ENCODE measurements around the gene FAM241A. TPM values are rescaled to one million over a fixed set of nuclear protein-coding genes. Genes with fewer than 3 reads are reported as not detected.

FAM241A gene
- 1 to 10 TPM; 3.2 to 7.5 TPM for total RNA-seq

- peak; percentile 91 for ATAC-seq (ENCODE audit: insufficient number of reproducible peaks, low FRiP score, low read depth)
- H3K4me1 ChIP-seq (ENCODE audit: control insufficient read depth in 1 of 2, low read depth in 2 of 2) = peaks cover 3 to 14% of the 10 kb centered on the region in 2 donors
- peak within 1 kb of the TSS; percentile 73 for H3K4me3 ChIP-seq
- H3K27me3 ChIP-seq (replicated peaks; ENCODE audit: insufficient read depth) = no peaks in the 10 kb centered on the region
- TF ChIP-seq CTCF (IDR thresholded peaks at IDR 0.05) = no peak
- no peaks in the 10 kb centered on the region for H3K36me3 ChIP-seq
- no peaks in the 10 kb centered on the region for H3K9me3 ChIP-seq
- peak; percentile 51 for DNase-seq (ENCODE audit: low spot score)
- H3K27ac ChIP-seq = peak within 1 kb of the TSS; percentile 80 to 83
Measured at GRCh38 chr4:112145326-112145789, at the start of gene FAM241A. Gene FAM241A (plus strand): TSS chr4:112145454. CDS start chr4:112145581, 127 bp downstream.

GRCh38 chr4:112098841-112099530, 46.3 kb upstream of the FAM241A start:
- ATAC-seq (ENCODE audit: insufficient number of reproducible peaks, low FRiP score, low read depth) = no peak
- H3K4me1 ChIP-seq (ENCODE audit: control insufficient read depth in 1 of 2, low read depth in 2 of 2) = no peaks in the 10 kb centered on the region

GRCh38 chr4:112099701-112100297, 45.5 kb upstream of the FAM241A start:
- DNase-seq (ENCODE audit: low spot score) = no peak
- Histone ChIP-seq H3K4me3 (no peak overlapping the region), H3K27me3 (replicated peaks; ENCODE audit: insufficient read depth) (no peaks in the 10 kb centered on the region), H3K9me3 (no peaks in the 10 kb centered on the region), H3K27ac (no peak overlapping the region), H3K36me3 (no peaks in the 10 kb centered on the region), H3K4me1 (ENCODE audit: control insufficient read depth in 1 of 2, low read depth in 2 of 2) (no peaks in the 10 kb centered on the region)
- TF ChIP-seq CTCF (IDR thresholded peaks at IDR 0.05) = peak; percentile 56
- ATAC-seq (ENCODE audit: insufficient number of reproducible peaks, low FRiP score, low read depth) = peak; percentile 65

More at GRCh38 chr4:112098841-112099530, 46.3 kb upstream of the FAM241A start:
- no peaks in the 10 kb centered on the region for H3K27me3 ChIP-seq (replicated peaks; ENCODE audit: insufficient read depth)
- no peak overlapping the region for H3K4me3 ChIP-seq
- no peaks in the 10 kb centered on the region for H3K36me3 ChIP-seq
- H3K27ac ChIP-seq = no peak overlapping the region
- H3K9me3 ChIP-seq = no peaks in the 10 kb centered on the region
- DNase-seq (ENCODE audit: low spot score) = no peak
- TF ChIP-seq CTCF (IDR thresholded peaks at IDR 0.05) = no peak

GRCh38 chr4:112102875-112103370, 42.3 kb upstream of the FAM241A start:
- DNase-seq (ENCODE audit: low spot score) (no peak), ATAC-seq (ENCODE audit: insufficient number of reproducible peaks, low FRiP score, low read depth) (no peak)
- no peaks in the 10 kb centered on the region for H3K27me3 ChIP-seq (replicated peaks; ENCODE audit: insufficient read depth)
- no peaks in the 10 kb centered on the region for H3K36me3 ChIP-seq
- no peak overlapping the region for H3K4me3 ChIP-seq
- TF ChIP-seq CTCF (IDR thresholded peaks at IDR 0.05) = no peak
- no peaks in the 10 kb centered on the region for H3K9me3 ChIP-seq
- no peaks in the 10 kb centered on the region for H3K4me1 ChIP-seq (ENCODE audit: control insufficient read depth in 1 of 2, low read depth in 2 of 2)
- no peak overlapping the region for H3K27ac ChIP-seq

DNA sequence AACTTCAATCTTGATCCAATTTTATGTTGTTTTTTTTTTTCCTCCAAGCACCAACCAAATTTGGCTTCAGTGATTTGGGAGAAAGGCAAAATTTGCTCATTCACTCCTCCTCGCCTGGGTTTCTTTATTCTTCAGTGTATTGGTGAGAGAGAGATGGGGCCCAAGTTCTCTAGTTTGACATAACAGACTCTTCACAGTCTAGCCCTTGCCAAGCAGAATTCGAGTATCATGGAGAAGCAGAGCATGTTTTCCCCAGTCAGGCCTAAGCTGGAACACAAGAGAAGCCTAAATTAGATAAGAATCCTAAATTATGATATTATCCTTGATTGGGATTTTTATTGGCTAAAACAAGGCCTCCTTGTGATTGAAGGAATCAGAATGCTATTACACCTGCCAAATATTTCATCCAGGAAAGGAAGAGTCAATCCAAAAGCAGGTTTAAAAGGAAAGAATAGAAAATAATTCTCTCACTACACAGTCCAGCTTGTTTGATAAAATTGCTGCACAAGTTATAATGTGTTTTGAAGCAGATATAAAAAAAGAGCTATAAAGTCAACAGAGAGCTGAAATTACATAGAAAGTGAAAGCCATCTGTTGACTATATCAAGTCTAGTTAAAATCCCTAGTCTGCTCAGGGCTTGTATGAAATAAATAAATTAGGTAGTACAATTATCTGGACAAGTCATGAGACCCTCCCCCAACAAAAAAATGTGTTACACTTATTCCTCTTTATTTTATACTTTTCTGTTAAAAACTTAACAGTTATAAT, 39.9 kb upstream of the FAM241A start:
- H3K4me3 ChIP-seq = no peak overlapping the region
- ATAC-seq (ENCODE audit: insufficient number of reproducible peaks, low FRiP score, low read depth) (no peak), DNase-seq (ENCODE audit: low spot score) (no peak)
- TF ChIP-seq CTCF (IDR thresholded peaks at IDR 0.05) = no peak
- no peaks in the 10 kb centered on the region for H3K9me3 ChIP-seq
- no peaks in the 10 kb centered on the region for H3K4me1 ChIP-seq (ENCODE audit: control insufficient read depth in 1 of 2, low read depth in 2 of 2)
- no peak overlapping the region for H3K27ac ChIP-seq
- no peaks in the 10 kb centered on the region for H3K36me3 ChIP-seq
- no peaks in the 10 kb centered on the region for H3K27me3 ChIP-seq (replicated peaks; ENCODE audit: insufficient read depth)

All from thoracic aorta (tissue), 2 donors.